NOMO-1 treated with dmso at 0.1 percent for 144 hours (cell line): Measurements from ENCODE around the gene LIN9.
"Not testable (repeated sequence)": the region's sequence is repeated elsewhere in the genome, so short reads cannot be mapped to it uniquely, and the experiment has no call there.

Source experiments
- DNase-seq: peaks from one replicate; lab custom pipeline; 2025; ENCODE audit not compliant: unreplicated experiment; lab: John Stamatoyannopoulos, UW

LIN9 gene

DNA sequence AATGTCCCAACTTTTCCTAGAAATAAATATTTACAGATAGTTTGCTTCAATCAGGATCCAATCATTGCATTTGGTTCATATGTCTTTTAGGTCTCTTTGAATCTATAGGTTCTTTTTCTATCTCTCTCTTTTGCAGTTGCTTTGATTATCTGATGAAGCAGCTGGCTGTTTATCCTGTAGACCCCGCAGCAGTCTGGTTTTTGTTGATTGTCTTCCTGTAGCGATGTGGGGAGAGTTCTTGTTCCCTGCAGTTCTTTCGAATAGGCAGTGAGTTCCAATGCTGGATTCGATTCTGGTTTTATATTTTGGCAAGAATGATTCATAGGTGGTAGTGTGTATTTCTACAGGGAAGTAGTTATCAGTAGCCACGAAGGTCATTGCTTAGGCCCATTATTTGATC is 92.9 kb downstream of the LIN9 start:
- no peak for DNase-seq

DNA sequence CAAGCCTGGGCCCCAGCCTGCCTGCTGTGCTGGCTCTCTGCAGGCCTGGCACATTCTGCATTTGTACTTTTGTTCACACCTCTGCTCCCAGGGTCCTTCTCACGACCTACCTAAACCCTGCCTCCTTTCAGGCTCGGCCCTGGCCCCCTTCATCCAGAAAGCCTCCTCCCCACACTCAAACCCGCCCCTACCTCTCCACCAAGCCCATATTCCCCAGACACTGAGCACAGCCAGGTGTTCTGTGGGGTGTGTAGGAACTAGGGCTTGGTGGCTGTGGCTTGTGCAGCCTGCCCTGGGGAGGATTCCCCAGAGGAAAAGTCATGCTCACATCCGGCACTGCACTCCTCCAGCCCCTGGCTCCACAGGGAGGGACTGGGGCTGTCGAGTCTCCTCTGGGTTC is 93.7 kb downstream of the LIN9 start:
- DNase-seq, result no peak

DNA sequence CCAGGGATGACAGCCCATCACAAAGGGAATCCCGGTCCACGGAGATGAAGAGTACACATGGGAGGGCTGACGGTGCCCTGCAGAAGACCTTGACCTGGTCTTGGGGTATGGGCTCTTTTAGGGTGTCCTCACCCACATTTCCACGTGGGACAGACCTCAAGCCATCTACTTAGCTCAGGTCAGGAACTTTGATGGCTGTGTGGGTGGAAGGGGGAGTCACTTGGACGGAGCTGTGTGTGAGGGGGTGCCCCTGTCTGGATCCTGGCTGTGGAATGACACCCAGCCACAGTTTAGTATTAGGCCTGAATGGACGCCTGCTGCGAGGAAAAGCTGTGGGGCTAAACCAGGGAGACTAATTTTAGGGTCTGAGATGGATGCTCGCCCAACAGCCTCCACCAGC is 96.4 kb downstream of the LIN9 start:
- no peak for DNase-seq

DNA sequence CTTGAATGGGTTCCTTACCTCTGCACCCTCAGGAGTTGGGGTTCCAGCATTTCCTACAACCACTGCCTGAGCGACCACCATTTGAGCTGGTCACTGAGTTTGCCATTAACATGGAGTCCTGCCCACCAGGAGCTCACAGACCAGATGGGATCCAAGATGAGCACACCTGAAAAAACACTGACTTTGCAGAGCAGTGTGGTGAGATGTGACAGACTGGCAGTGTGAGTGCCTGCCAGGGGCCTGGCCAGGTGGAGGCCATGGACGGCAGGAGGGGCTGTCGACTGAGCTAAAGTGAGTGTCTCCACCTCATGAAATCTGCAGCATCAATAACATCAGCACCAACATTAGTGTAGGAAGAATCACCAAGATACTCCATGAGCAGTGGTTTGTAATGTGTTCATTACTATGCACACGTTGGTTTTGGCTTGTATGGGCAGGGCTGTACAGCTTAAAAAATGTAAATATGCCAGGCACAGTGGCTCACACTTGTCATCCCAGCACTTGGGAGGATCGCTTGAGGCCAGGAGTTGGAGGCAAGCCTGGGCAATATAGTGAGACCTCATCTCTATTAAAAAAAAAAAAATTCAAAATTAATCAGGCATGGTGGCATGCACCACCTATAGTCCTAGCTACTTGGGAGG is 97.7 kb downstream of the LIN9 start:
- DNase-seq, result no peak

DNA sequence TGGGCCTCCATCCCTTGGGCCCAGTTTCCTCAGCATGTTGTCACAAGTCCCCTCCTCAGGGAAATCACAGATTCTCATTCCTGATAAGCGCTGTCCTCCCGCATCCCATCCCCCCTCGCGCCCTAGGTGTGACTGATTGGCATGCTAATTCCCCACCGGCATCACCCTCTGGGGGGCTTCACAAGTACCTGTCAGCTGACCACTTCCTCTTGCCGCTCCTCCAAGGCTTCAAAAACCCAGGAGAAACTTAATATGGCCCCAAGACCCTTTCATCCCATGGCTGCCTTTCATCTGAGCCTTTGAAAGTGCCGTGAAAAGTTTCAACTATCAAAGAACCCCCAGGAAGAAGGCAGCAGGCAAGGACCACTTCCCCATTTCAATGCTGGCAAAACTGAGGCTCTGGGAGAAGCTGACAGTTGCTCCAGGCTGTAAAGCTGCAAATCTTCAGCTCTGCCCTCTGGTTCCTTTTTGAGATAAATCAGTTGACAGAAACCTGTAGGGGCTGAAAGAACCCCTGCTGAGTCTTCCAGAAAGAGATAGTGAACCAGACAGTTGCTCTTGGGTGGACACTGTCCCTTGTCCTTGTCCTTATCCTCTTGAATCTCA is 98.3 kb downstream of the LIN9 start:
- DNase-seq, result no peak

DNA sequence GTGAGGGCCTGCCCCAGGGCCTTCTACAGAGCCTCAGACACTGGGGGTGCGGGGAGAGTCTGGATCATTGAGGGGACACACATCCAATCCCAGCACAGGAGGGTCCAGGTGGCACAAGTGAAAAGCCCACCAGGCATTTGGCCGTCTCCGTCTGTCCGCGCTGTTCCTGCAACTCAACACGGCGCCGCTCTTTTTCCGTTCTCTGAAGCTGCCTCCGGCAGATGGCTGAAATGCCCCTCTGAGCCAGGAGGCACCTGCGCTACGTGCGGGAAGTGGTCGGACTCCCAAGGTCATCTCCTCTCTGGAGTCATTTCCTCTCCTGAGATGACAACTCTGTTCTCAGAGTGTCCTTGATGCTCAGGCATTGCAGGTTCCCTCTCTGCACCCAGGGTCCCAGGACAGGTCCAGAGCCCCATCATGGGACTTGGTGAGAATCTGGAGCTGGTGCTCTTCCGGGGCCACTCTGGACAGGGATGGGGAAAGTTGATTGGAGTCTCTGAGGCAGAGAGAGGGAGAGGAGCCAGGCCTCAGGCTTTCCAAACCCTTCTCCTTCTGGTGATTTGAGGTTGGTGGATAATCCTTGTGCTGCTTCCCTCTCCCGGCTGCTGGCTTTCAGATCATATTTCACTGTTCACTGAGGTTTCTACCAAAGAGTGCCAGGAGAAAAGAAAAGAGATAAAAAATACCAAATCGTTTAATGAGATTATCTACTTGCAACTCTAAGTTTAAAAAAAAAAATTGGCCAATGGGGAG is 99.5 kb downstream of the LIN9 start:
- no peak for DNase-seq

DNA sequence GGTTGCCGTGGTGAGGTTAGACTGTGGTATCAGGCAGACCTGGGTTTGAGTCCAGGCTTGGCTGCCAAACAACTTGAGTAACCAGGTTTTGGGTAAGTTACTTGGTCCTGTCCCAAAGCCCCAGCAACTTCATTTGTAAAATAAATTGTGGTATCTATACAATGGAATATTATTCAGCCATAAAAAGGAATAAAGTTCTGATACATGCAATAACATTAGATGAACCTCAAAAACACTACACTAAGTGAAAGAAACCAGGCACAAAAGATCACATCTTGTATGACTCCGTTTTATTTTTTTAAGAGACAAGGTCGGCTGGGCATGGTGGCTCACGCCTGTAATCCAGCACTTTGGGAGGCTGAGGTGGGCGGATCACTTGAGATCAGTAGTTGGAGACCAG is 101.9 kb downstream of the LIN9 start:
- no peak for DNase-seq

DNA sequence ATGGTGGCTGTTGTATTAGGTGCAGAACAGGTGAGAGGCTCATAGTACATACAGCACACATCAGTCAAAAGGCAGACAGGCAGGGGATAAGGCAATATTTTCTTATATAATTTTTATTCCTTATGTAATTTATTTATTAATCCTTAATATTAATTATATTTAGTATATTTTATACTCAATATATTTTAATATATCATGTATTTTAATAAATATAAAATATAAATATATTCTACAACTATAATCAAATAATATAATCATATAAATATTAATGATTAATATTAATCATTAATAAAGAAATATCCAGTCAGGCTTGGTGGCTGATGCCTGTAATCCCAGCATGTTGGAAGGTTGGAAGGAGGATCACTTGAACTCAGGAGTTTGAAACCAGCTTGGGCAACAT is 104.8 kb downstream of the LIN9 start:
- no peak for DNase-seq

DNA sequence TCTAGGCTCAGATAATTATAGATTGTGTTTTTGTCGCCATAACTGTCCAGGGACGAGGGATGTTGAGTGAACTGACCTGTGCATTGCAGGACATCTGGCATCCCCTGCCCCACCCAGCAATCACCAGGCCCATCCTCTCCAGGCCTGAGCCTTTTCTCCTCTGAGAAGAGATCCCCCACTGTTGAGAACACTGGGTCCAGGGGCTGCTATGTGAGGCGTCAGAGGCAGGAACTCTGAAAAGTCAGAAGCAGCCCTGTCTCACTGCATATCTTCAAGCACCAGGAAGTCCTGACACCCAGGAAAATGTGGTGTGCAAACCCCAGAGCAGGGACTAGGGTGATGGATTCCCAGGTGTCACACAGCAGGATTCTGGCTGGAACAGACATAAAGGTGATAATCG is 105.3 kb downstream of the LIN9 start:
- no peak for DNase-seq

DNA sequence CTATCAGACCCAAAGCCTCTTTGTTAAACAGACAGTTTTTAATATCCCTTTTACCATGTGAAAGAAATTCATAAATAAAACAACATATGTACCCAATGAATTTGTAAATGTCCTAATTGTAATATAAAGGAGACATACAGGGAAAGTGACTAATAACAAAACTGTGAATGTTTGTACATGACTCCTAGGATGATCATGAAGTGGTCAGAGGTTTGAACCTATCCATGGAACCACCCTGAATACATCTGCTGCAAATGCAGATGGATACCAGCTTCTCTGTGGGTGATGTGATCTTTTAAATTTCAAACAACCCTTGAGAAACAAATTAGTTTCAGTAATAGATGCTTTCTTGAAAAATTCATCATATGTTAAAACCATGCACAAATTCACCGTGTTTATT is 105.7 kb downstream of the LIN9 start:
- DNase-seq, result no peak

DNA sequence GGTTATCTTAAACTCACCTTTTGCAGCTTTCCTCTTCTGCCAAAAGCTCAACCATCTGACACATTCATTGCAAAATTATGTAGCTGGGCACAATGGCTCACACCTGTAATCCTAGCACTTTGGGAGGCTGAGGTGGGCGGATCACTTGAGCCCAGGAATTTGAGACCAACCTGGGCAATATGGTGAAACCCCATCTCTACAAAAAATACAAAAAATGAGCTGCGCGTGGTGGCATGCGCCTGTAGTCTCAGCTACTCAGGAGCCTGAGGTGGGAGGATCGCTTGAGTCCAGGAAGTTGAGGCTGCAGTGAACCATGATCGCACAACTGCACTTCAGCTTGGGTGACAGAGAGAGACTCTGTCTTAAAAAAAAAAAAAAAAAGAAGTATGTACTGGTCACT is 106.3 kb downstream of the LIN9 start:
- not testable (repeated sequence) for DNase-seq

DNA sequence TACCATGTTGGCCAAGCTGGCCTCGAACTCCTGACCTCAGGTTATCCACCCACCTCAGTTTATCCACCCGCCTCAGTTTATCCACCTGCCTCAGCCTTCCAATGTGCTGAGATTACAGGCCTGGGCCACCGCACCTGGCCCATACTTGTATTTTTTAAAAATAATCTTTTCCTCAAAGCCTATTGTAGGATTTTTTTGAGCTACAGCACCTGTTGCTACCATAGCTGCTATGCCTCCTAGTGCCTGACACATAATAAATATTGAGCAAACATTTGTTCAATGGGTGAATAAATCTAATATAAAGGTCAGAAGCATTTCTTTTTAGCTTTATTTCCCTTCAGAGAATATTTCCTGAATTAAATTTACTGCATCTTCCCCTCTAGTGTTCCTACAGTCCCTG is 106.7 kb downstream of the LIN9 start:
- no peak for DNase-seq

DNA sequence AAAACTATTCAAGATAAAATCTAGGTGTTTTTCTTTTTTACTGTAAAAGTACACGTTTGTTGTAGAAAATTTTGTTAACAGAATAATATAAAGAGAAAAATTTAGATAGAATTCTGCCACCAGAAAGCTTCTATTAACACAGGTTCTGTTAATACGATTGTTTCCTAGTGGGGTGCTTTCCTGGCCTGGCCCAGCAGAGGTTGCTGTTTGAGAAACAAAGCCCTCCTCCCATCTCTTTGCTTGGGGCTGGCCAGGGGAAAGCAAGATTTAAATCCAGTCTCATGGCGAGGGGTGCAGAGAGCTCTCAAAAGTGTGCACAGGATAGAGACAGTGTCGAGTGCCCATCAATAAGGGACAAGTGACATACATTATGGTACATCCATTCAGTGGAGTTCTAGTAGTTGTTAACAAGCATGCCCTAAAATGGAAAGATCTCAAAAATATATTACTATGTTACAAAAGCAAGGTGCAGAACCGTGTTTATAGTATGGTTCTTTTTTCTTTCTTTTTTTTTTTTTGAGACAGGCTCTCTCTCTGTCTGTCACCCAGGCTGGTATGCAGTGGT is 107.9 kb downstream of the LIN9 start:
- DNase-seq, result no peak

DNA sequence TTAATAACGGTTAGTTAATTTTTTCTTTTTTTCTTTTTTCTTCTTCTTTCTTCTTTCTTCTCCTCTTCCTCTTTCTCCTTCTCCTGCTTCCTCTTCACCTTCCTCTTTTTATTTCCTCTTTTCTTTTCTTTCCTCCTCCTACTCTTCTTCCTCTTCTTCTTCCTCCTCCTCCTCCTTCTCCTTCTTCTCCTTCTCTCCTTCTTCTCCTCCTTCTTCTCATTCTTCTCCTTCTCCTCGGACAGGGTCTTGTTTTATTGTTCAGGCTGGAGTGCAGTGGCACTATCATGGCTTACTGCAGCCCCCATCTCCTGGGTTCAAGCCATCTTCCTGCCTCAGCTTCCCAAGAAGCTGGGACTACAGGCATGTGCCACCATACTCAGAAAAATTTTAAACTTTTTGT is 109.0 kb downstream of the LIN9 start:
- no peak for DNase-seq

DNA sequence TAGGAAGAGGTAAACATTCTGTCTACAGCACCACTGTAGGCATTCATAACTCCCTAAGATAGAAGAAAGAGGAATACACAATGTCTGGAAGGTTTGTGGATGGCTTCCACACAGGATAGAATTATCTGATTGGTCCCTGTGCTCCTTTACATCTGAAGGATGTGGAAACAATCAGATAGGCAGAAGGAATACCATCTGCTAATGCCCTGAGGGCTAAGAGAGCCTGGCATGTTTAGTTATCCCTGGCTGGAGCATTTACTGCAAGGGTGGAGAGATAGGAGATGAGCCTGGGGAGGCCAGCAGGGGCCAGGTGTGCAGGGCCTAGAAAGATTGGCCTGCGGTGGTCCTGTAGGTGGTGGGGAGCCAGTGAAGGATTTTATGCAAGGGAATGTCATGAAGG is 113.8 kb downstream of the LIN9 start:
- no peak for DNase-seq

DNA sequence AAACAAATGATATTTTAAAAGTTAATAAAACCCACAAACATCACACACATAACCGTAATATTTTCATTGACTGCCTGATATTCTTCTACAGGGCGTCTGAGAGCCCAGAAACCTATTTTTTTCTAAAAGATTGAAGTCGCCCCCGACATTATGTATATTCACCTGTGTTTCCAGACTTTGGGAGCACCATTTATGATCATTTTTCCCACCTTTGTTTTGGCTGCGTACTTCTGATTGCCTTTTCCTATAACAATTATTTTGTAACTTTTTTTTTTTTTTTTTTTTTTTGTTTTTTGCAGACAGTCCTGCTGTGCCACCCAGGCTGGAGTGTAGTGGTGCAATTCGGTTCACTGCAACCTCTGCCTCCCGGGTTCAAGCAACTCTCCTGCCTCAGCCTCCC is 121.6 kb downstream of the LIN9 start:
- no peak for DNase-seq

DNA sequence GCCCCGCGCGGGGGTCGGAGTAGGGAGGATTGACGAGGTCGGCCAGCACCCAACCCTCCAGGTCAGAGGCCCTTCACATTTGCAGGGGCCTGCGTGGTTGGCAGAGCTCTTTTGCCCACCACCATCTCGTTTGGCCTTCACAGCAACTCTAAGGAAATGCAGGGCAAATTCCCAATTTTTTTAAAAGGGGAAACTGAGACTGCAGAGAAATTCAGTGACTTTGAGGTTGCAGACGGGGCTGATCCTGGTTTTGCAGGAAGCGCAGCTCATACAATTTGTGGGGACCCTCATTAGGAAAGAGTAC is 122.0 kb downstream of the LIN9 start:
- peak; percentile 14 for DNase-seq

DNA sequence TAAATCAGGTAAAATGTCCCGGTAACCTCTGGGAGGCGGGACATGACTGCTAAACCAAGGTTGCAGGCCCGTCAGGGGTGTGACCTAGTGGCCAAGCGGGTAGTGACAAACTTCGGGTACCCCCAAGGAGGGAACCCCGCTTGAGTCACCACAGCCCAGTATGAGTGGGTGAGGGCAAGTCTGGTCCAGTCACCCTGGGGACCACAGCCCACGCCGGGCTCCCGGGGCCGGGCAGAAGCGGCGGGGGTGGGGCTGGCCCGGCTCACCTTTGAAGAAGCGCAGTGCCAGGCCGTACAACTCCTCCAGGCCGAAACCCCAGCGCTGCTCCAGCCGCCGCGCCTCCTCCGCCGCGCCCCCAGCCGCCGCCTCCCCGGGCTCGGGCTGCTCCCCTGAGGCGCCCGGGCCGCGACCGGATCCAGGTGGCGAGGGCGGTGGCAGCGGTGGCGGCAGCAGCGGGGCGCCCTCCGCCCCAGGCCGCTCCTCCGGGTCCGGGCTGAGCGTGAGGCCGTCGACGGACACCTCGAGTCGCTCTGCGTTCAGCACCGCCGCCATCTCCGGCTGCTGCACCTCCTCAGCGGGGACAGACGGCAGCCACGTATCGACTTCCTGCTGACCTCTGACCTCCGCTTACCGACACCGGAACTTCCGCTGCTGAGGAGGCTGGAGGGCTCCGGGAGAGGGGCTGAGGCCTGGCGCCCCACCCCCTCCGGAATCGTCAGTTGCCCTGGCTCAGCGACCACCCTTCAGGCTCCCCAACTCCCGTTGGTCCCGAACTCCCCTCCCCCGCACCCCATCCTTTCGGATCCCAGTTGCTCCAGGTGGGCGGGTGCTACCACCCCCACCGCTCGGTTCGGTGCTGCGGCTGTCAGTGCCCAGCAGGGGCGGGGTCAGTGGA is 122.6 kb downstream of the LIN9 start, which contains the start of gene ACBD3:
Gene ACBD3 (minus strand): TSS at position 618 of the 895 bp plus-strand sequence. CDS start 66 bp downstream, at position 552.
- DNase-seq, result peak; percentile 79

DNA sequence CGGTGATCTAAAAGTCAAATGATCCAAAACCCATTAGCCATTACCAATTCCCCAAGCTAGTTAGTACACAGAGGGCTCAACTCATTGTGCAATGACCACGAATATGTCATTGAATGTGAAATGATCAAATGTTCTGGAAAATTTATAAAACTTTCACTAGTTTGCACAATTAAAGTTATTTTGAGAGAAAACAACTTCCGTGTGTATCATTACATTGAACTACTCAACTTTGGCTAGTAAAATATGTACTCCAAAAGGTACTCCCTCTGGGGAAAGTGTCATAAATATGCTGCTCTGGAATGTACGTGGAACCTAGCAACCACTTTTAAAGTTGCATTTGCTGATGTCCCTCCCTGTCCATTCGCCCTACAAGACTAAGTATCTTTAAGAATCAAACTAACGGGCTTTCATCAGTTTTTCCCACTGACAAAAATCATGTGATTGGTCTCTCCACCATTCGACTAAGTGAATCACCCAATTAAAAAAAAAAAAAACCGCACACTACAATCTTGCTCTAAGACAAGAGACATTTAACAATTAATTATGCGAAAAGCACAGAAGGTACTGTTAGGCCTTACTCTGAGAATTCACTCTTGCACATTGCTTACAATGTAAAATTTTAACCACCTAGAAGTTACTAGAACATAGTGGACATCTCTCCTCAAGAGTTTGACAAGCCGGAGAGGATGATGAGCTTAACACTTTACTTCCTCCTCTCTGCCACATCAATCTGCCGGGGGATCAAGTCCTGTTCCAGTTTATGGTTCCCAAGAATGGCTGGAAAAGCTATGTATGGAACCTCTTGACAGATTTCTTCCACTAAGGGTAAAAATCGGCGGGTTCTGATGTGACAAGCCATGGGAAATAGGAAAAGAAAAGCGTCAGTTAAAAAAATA is 123.6 kb downstream of the LIN9 start:
- DNase-seq, result peak; percentile 4

DNA sequence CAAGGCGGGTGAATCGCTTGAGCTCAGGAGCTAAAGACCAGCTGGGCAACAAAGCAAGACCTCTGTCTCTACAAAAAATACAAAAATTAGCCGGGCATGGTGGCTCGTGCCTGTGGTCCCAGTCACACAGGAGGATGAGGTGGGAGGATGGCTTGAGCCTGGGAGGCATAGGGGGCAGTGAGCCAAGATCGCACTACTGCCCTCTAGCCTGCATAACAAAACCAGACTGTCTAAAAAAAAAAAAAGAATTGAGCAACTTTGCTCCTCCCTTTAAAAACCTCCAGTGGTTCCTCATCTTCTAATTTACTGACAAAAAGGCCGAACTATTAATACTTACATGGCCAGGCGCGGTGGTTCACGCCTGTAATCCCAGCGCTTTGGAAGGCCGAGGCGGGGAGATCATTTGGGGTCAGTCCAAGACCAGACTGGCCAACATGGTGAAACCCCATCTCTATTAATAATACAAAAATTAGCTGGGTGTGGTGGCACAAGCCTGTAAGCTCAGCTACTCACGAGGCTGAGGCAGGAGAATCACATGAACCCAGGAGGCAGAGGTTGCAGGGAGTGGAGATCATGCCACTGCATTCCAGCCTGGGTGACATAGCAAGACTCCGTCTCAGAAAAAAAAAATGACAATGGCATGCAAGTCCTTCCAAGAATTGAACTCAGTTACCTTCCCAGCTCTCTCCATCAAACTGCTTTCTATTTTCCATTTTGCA is 126.8 kb downstream of the LIN9 start:
- peak; percentile 67 for DNase-seq
